GM21619 (cell line): ENCODE data around the gene GLI3.

Experiments
- ATAC-seq: cut with Tn5 transposase; IDR thresholded peaks from one replicate; pipeline ENCODE4 v1.9.1; 2021; ENCODE audit not compliant: unreplicated experiment

The GLI3 gene

GRCh38 chr7:41975849-41976248 lies 261.2 kb downstream of the GLI3 start:
- ATAC-seq: no peak

GRCh38 chr7:41974870-41975557 lies 262.0 kb downstream of the GLI3 start:
- no peak for ATAC-seq

- ATAC-seq: no peak
Measured at GRCh38 chr7:41973202-41973730, 263.7 kb downstream of the GLI3 start.

- ATAC-seq: no peak
Measured at GRCh38 chr7:41972776-41973175, 264.2 kb downstream of the GLI3 start.

GRCh38 chr7:41972270-41972669 lies 264.7 kb downstream of the GLI3 start:
- no peak for ATAC-seq

GRCh38 chr7:41971640-41972187 lies 265.3 kb downstream of the GLI3 start:
- ATAC-seq: no peak

GRCh38 chr7:41970941-41971340 lies 266.1 kb downstream of the GLI3 start:
- no peak for ATAC-seq

- no peak for ATAC-seq
Measured at GRCh38 chr7:41969561-41970105, 267.4 kb downstream of the GLI3 start.

GRCh38 chr7:41967156-41967555 lies 269.9 kb downstream of the GLI3 start:
- no peak for ATAC-seq

GRCh38 chr7:41965951-41966505 lies 271.0 kb downstream of the GLI3 start:
- ATAC-seq: no peak

- ATAC-seq: no peak
Measured at GRCh38 chr7:41964849-41965745, 271.9 kb downstream of the GLI3 start.

GRCh38 chr7:41964183-41964753 lies 272.7 kb downstream of the GLI3 start:
- ATAC-seq: no peak

- ATAC-seq: no peak
Measured at GRCh38 chr7:41956705-41957104, 280.3 kb downstream of the GLI3 start.

GRCh38 chr7:41955893-41956675 lies 280.9 kb downstream of the GLI3 start:
- no peak for ATAC-seq

GRCh38 chr7:41955451-41955850 lies 281.6 kb downstream of the GLI3 start:
- ATAC-seq: no peak

GRCh38 chr7:41954976-41955375 lies 282.0 kb downstream of the GLI3 start:
- ATAC-seq: no peak

GRCh38 chr7:41948503-41948902 lies 288.5 kb downstream of the GLI3 start:
- ATAC-seq: no peak

- ATAC-seq: peak; percentile 81
Measured at GRCh38 chr7:41943094-41943577, 293.9 kb downstream of the GLI3 start.

- ATAC-seq: peak; percentile 6
Measured at GRCh38 chr7:41942468-41943093, 294.4 kb downstream of the GLI3 start.
